Peyer's patch (tissue), 4 donors: ENCODE measurements around the gene HES1. TPM values are rescaled to one million over a fixed set of nuclear protein-coding genes. Genes with fewer than 3 reads are reported as not detected.

ENCODE experiments used
- DNase-seq, 3 donors: peaks; one replicate each; pipeline ENCODE4 v3.0.0-alpha.2; 2017 to 2019
- H3K27ac ChIP-seq, 4 donors: fragments of 200-600 bp; sonication (generic); one replicate each; pipeline ENCODE4 v1.5.1; 2016 to 2019
- H3K27me3 ChIP-seq, 2 donors: fragments of 200-600 bp; sonication (generic); one replicate each; pipeline ENCODE4 v1.5.1; 2019
- H3K36me3 ChIP-seq, 3 donors: fragments of 200-600 bp; sonication (generic); one replicate each; pipeline ENCODE4 v1.5.1; 2016 to 2019
- H3K4me1 ChIP-seq, 4 donors: fragments of 200-600 bp; sonication (generic); one replicate each; pipeline ENCODE4 v1.5.1; 2016 to 2019
- H3K4me3 ChIP-seq, 4 donors: fragments of 200-600 bp; sonication (generic); 1 replicate in 3 of 4; 2 replicates in 1 of 4; pipeline ENCODE4 v1.5.1; 2016 to 2019; ENCODE audit warnings: mild to moderate bottlenecking in 1 of 4
- H3K9me3 ChIP-seq, 4 donors: fragments of 200-600 bp; sonication (generic); one replicate each; pipeline ENCODE4 v1.5.1; 2016 to 2019; ENCODE audit warnings: mild to moderate bottlenecking in 1 of 4
- POLR2A ChIP-seq, 2 donors: fragments of 450-650 bp; IDR thresholded peaks; one replicate each; pipeline ENCODE4 v1.5.1; 2017; ENCODE audit warnings: antibody characterized with exemption in 2 of 2, mild to moderate bottlenecking in 2 of 2, moderate library complexity in 2 of 2
- total RNA-seq, 4 donors: library from RNA; depleted of rRNA; stranded (reverse); fragments of >200 nt; gene quantifications; one replicate each; pipeline ENCODE4 v1.1.0, GENCODE V29; 2016
- TF ChIP-seq, protein P1 (sequence below), 6 experiments: fragments of 450-650 bp in 4 of 6; fragments of 200-600 bp in 2 of 6; sonication (generic) in 1 of 6; IDR thresholded peaks; one replicate each; pipeline ENCODE4 v1.5.1; 2017 to 2019; ENCODE audit warnings: antibody characterized with exemption in 6 of 6, mild to moderate bottlenecking in 3 of 6, moderate library complexity in 1 of 6

The HES1 gene
- total RNA-seq, 4 donors from 2014 or later = 32.2 to 65.6 (median 49.4) TPM

DNA sequence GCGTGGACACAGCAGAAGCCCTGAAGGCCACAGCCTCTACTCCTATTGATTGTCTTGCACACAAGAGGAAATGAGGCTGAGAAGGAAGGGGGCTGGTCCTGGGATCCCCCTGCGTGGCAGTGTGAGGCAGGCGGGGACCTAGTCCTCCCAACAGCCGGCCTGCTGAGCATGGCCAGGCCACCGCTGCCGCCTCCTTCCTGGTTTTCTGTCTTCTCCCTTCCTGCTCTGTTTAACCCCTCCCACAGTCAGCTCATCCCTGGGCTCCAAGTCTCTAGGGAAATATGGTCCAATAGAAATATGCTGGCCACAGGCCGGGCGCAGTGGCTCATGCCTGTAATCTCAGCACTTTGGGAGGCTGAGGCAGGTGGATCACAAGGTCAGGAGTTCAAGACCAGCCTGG is 42.1 kb upstream of the HES1 start:
- Histone ChIP-seq H3K27me3 (no peaks in the 10 kb centered on the region), H3K4me3 (no peak overlapping the region), H3K27ac (no peak overlapping the region), H3K9me3 (no peaks in the 10 kb centered on the region), H3K4me1 (peaks cover 0 to 18% (median 2%) of the 10 kb centered on the region in 4 donors), H3K36me3 (no peaks in the 10 kb centered on the region)
- TF ChIP-seq POLR2A (IDR thresholded peaks at IDR 0.05) = no peak
- DNase-seq = no peak

DNA sequence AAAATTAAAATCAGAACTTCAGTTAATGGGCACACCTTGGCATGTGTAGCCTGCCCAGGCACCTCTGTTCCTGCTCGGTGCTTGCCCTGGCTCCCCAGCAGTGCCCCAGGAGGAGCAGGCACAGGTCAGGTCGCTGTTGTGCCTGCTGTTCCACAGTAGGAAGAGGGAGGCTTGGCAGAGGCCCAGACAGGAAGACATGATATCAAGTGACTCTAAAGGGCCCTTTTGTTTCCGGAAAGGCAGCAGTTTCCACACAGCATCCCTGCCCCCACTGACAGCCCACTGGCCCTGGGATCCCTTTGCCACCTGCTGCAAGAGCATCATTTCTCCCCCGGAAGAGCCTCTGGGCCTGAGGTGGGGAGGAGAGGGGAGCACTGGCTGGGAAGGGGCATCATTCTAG is 40.5 kb upstream of the HES1 start:
- Histone ChIP-seq H3K9me3 (no peaks in the 10 kb centered on the region), H3K27ac (no peak overlapping the region), H3K36me3 (no peaks in the 10 kb centered on the region), H3K4me3 (no peak overlapping the region), H3K27me3 (no peaks in the 10 kb centered on the region), H3K4me1 (peaks cover 0 to 13% (median 0%) of the 10 kb centered on the region in 4 donors)
- no peak for TF ChIP-seq POLR2A (IDR thresholded peaks at IDR 0.05)
- TF ChIP-seq, protein P1, sequence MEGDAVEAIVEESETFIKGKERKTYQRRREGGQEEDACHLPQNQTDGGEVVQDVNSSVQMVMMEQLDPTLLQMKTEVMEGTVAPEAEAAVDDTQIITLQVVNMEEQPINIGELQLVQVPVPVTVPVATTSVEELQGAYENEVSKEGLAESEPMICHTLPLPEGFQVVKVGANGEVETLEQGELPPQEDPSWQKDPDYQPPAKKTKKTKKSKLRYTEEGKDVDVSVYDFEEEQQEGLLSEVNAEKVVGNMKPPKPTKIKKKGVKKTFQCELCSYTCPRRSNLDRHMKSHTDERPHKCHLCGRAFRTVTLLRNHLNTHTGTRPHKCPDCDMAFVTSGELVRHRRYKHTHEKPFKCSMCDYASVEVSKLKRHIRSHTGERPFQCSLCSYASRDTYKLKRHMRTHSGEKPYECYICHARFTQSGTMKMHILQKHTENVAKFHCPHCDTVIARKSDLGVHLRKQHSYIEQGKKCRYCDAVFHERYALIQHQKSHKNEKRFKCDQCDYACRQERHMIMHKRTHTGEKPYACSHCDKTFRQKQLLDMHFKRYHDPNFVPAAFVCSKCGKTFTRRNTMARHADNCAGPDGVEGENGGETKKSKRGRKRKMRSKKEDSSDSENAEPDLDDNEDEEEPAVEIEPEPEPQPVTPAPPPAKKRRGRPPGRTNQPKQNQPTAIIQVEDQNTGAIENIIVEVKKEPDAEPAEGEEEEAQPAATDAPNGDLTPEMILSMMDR (IDR thresholded peaks at IDR 0.05) = no peak
- peak in 1 of 3 donors; percentile 75 for DNase-seq

- Histone ChIP-seq H3K4me1 (peaks cover 0 to 18% (median under 1%) of the 10 kb centered on the region in 4 donors), H3K9me3 (no peaks in the 10 kb centered on the region), H3K36me3 (no peaks in the 10 kb centered on the region), H3K4me3 (no peak overlapping the region), H3K27ac (no peak overlapping the region), H3K27me3 (no peaks in the 10 kb centered on the region)
- TF ChIP-seq POLR2A (IDR thresholded peaks at IDR 0.05) = no peak
- TF ChIP-seq, protein P1 (IDR thresholded peaks at IDR 0.05) = no peak
- DNase-seq = no peak
These were observed 40.0 kb upstream of the HES1 start for GRCh38 chr3:194095902-194096301.

GRCh38 chr3:194097141-194097882 is 38.6 kb upstream of the HES1 start:
- H3K36me3 ChIP-seq = no peaks in the 10 kb centered on the region
- H3K9me3 ChIP-seq = no peaks in the 10 kb centered on the region
- TF ChIP-seq, protein P1 (IDR thresholded peaks at IDR 0.05) = no peak
- no peak for TF ChIP-seq POLR2A (IDR thresholded peaks at IDR 0.05)
- no peaks in the 10 kb centered on the region for H3K27me3 ChIP-seq
- DNase-seq = no peak
- H3K4me3 ChIP-seq = no peak overlapping the region
- no peak overlapping the region for H3K27ac ChIP-seq
- peaks cover 0 to 29% (median 8%) of the 10 kb centered on the region in 4 donors for H3K4me1 ChIP-seq

DNA sequence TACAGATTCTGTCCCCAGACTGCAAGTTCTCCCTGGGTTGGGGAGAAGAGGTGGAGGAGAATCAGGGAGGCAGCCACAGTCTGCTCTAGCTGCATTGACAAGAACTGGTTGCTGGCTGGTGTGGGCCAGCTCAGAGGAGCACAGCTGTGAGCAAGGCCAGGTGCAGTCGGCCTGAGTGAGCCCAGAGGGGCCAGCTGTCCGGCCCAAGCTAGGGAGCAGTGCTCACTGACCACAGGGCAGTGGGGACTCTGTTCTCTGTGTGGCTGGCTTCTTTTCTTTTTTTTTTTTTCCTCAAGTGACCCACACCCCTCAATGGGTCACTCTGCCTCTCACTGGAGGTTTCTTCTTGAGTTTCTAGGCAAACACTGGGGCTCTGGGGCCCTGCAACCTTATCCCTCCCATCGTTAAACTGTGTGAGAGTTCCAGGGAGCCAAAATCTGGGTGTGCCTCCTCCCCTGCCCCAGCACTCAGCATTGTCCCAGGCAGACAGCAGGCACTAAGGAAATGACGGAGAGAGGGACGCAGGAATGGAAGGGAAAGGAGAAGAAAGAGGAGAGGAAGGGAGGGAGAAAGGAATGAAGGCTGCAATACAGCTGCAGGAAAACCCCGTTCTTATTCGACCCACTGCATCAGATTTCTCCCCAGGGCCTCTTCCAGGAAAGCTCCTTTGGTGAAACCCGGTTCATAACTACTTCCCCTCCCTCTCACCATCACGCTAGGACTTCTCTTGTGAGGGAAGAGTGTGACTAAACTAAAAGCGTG is 37.7 kb upstream of the HES1 start:
- Histone ChIP-seq H3K4me1 (peaks cover 0 to 30% (median 8%) of the 10 kb centered on the region in 4 donors), H3K36me3 (no peaks in the 10 kb centered on the region), H3K27me3 (no peaks in the 10 kb centered on the region), H3K4me3 (no peak overlapping the region), H3K27ac (no peak overlapping the region), H3K9me3 (no peaks in the 10 kb centered on the region)
- no peak for DNase-seq
- TF ChIP-seq POLR2A (IDR thresholded peaks at IDR 0.05) = no peak
- TF ChIP-seq, protein P1 (IDR thresholded peaks at IDR 0.05) = no peak

DNA sequence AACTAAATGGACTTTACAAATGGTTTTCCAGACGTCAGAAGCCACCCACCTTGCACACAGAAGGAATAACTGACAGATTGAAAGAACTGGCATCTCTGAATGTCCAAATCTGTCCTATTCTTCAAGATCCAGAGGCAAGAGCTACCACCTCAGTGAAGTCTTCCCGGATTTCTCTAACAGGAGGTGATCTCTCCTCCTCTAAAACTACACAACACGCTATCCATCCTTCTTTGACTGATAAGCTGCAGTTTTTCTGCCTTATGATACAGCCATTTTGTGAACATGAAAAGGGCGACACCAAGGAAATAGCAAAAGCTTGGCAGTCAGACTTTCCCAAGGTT is 37.1 kb upstream of the HES1 start:
- peaks cover 0 to 30% (median 8%) of the 10 kb centered on the region in 4 donors for H3K4me1 ChIP-seq
- no peaks in the 10 kb centered on the region for H3K27me3 ChIP-seq
- H3K27ac ChIP-seq = no peak overlapping the region
- no peak overlapping the region for H3K4me3 ChIP-seq
- no peak for DNase-seq
- H3K9me3 ChIP-seq = no peaks in the 10 kb centered on the region
- H3K36me3 ChIP-seq = no peaks in the 10 kb centered on the region
- TF ChIP-seq, protein P1 (IDR thresholded peaks at IDR 0.05) = no peak
- no peak for TF ChIP-seq POLR2A (IDR thresholded peaks at IDR 0.05)
